ENCODE measurements around the gene SRP68. TPM values are rescaled to one million over a fixed set of nuclear protein-coding genes. Genes with fewer than 3 reads are reported as not detected.
A peak's percentile ranks its signal among the peaks of the same experiment; 100 is the strongest.

The SRP68 gene
- total RNA-seq, 2 donors from 2014 or later, result 73.9 to 78.0 TPM

- WGBS, 2 experiments (ENCODE audit: insufficient coverage in 1 of 2, insufficient read length in 1 of 2), result 91 to 94% methylated on average over 30 to 39 of the region's 39 CpGs
- H3K9ac ChIP-seq (ENCODE audit: extremely low read depth, low read length, poor library complexity, severe bottlenecking), result no peak overlapping the region
- no peak for TF ChIP-seq CTCF (conservative IDR thresholded peaks at IDR 0.05)
- H3K4me3 ChIP-seq (ENCODE audit: low read length), result no peak overlapping the region
- no peaks in the 10 kb centered on the region for H3K27me3 ChIP-seq (ENCODE audit: control insufficient read depth, insufficient read depth, low read length, poor library complexity, severe bottlenecking)
- H3K36me3 ChIP-seq (ENCODE audit: control insufficient read depth, insufficient read depth, low read length), result peaks cover 11% of the 10 kb centered on the region
- DNase-seq, result no peak
- H3K27ac ChIP-seq (ENCODE audit: low read depth, low read length), result no peak overlapping the region
- no peaks in the 10 kb centered on the region for H3K9me3 ChIP-seq (ENCODE audit: control insufficient read depth, low read length)
- Mint-ChIP-seq H3K9me3 (no peaks in the 10 kb centered on the region), H3K27ac (no peak overlapping the region), H3K36me3 (ENCODE audit: low read depth) (peaks cover 11% of the 10 kb centered on the region), H3K27me3 (ENCODE audit: insufficient read depth) (no peaks in the 10 kb centered on the region), H3K4me1 (no peaks in the 10 kb centered on the region), H3K4me3 (no peak overlapping the region)
- no peaks in the 10 kb centered on the region for H3K4me1 ChIP-seq (ENCODE audit: control insufficient read depth, insufficient read depth, low read length)
These were observed 65.0 kb downstream of the SRP68 start for GRCh38 chr17:76007131-76007849.

GRCh38 chr17:76005263-76006149 is 66.8 kb downstream of the SRP68 start:
- WGBS, 2 experiments (ENCODE audit: insufficient coverage in 1 of 2, insufficient read length in 1 of 2), result 78 to 79% methylated on average over 11 to 16 of the region's 16 CpGs
- Mint-ChIP-seq H3K4me3 (no peak overlapping the region), H3K36me3 (ENCODE audit: low read depth) (peaks cover 13% of the 10 kb centered on the region), H3K9me3 (no peaks in the 10 kb centered on the region), H3K4me1 (no peaks in the 10 kb centered on the region), H3K27me3 (ENCODE audit: insufficient read depth) (no peaks in the 10 kb centered on the region), H3K27ac (peak overlapping the region; percentile 84)
- DNase-seq, result peak; percentile 99
- TF ChIP-seq CTCF (conservative IDR thresholded peaks at IDR 0.05), result peak; percentile 91
- H3K4me3 ChIP-seq (ENCODE audit: low read length), result no peak overlapping the region
- H3K27ac ChIP-seq (ENCODE audit: low read depth, low read length), result no peak overlapping the region
- peak overlapping the region; percentile 11 for H3K9ac ChIP-seq (ENCODE audit: extremely low read depth, low read length, poor library complexity, severe bottlenecking)
- H3K4me1 ChIP-seq (ENCODE audit: control insufficient read depth, insufficient read depth, low read length), result no peaks in the 10 kb centered on the region
- H3K36me3 ChIP-seq (ENCODE audit: control insufficient read depth, insufficient read depth, low read length), result peaks cover 11% of the 10 kb centered on the region
- no peaks in the 10 kb centered on the region for H3K9me3 ChIP-seq (ENCODE audit: control insufficient read depth, low read length)
- no peaks in the 10 kb centered on the region for H3K27me3 ChIP-seq (ENCODE audit: control insufficient read depth, insufficient read depth, low read length, poor library complexity, severe bottlenecking)

- 84 to 88% methylated on average over 6 to 8 of the region's 8 CpGs for WGBS, 2 experiments (ENCODE audit: insufficient coverage in 1 of 2, insufficient read length in 1 of 2)
- Mint-ChIP-seq H3K36me3 (ENCODE audit: low read depth) (peaks cover 13% of the 10 kb centered on the region), H3K9me3 (no peaks in the 10 kb centered on the region), H3K27me3 (ENCODE audit: insufficient read depth) (no peaks in the 10 kb centered on the region), H3K4me3 (no peak overlapping the region), H3K4me1 (no peaks in the 10 kb centered on the region), H3K27ac (peak overlapping the region; percentile 30)
- H3K27me3 ChIP-seq (ENCODE audit: control insufficient read depth, insufficient read depth, low read length, poor library complexity, severe bottlenecking), result no peaks in the 10 kb centered on the region
- no peaks in the 10 kb centered on the region for H3K9me3 ChIP-seq (ENCODE audit: control insufficient read depth, low read length)
- DNase-seq, result peak; percentile 57
- no peak overlapping the region for H3K4me3 ChIP-seq (ENCODE audit: low read length)
- peaks cover 11% of the 10 kb centered on the region for H3K36me3 ChIP-seq (ENCODE audit: control insufficient read depth, insufficient read depth, low read length)
- no peak for TF ChIP-seq CTCF (conservative IDR thresholded peaks at IDR 0.05)
- H3K27ac ChIP-seq (ENCODE audit: low read depth, low read length), result no peak overlapping the region
- no peaks in the 10 kb centered on the region for H3K4me1 ChIP-seq (ENCODE audit: control insufficient read depth, insufficient read depth, low read length)
- H3K9ac ChIP-seq (ENCODE audit: extremely low read depth, low read length, poor library complexity, severe bottlenecking), result no peak overlapping the region
These were observed 67.5 kb downstream of the SRP68 start for GRCh38 chr17:76004750-76005262.

Measured in endodermal cell (in vitro differentiated cells).